ENCODE data around the gene WDR74. TPM values are rescaled to one million over a fixed set of nuclear protein-coding genes. Genes with fewer than 3 reads are reported as not detected.

WDR74 gene
- total and polyA plus RNA-seq, 4 donors, result 13.5 to 53.9 (median 39.1) TPM

GRCh38 chr11:62811659-62812058 is 27.7 kb downstream of the WDR74 start:
- Histone ChIP-seq H3K27me3 (ENCODE audit: control insufficient read depth in 1 of 2, insufficient read depth in 2 of 2, low read length in 1 of 2) (no peaks in the 10 kb centered on the region), H3K9me3 (ENCODE audit: control insufficient read depth, low read length) (no peaks in the 10 kb centered on the region), H3K36me3 (ENCODE audit: control insufficient read depth in 1 of 2, insufficient read depth in 2 of 2, low read length in 1 of 2) (no peaks in the 10 kb centered on the region), H3K4me3 (ENCODE audit: low read length in 2 of 2) (no peak overlapping the region), H3K27ac (ENCODE audit: low read depth in 1 of 2, low read length in 2 of 2) (no peak overlapping the region), H3K4me1 (ENCODE audit: control insufficient read depth in 1 of 2, insufficient read depth in 2 of 2, low read length in 2 of 2) (no peaks in the 10 kb centered on the region)
- 73 to 80% methylated on average over 2 of the region's 2 CpGs for WGBS, 2 donors
- ATAC-seq (ENCODE audit: low FRiP score) (no peak), DNase-seq (no peak)
- intact Hi-C loops (cut with DNase I), result no loop called here

GRCh38 chr11:62810748-62811147 is 28.6 kb downstream of the WDR74 start:
- WGBS, 2 donors, result 16 to 21% methylated on average over 1 of the region's 1 CpG
- Histone ChIP-seq H3K4me3 (ENCODE audit: low read length in 2 of 2) (no peak overlapping the region), H3K27ac (ENCODE audit: low read depth in 1 of 2, low read length in 2 of 2) (no peak overlapping the region), H3K9me3 (ENCODE audit: control insufficient read depth, low read length) (no peaks in the 10 kb centered on the region), H3K4me1 (ENCODE audit: control insufficient read depth in 1 of 2, insufficient read depth in 2 of 2, low read length in 2 of 2) (no peaks in the 10 kb centered on the region), H3K36me3 (ENCODE audit: control insufficient read depth in 1 of 2, insufficient read depth in 2 of 2, low read length in 1 of 2) (no peaks in the 10 kb centered on the region), H3K27me3 (ENCODE audit: control insufficient read depth in 1 of 2, insufficient read depth in 2 of 2, low read length in 1 of 2) (no peaks in the 10 kb centered on the region)
- DNase-seq (no peak), ATAC-seq (ENCODE audit: low FRiP score) (no peak)
- intact Hi-C loops (cut with DNase I), result no loop called here

- Histone ChIP-seq H3K9me3 (ENCODE audit: control insufficient read depth, low read length) (no peaks in the 10 kb centered on the region), H3K27me3 (ENCODE audit: control insufficient read depth in 1 of 2, insufficient read depth in 2 of 2, low read length in 1 of 2) (peaks cover 0 to 1% of the 10 kb centered on the region in 2 donors), H3K27ac (ENCODE audit: low read depth in 1 of 2, low read length in 2 of 2) (peak overlapping the region in 1 of 2 donors; percentile 12), H3K36me3 (ENCODE audit: control insufficient read depth in 1 of 2, insufficient read depth in 2 of 2, low read length in 1 of 2) (peaks cover 0 to 4% of the 10 kb centered on the region in 2 donors), H3K4me3 (ENCODE audit: low read length in 2 of 2) (no peak overlapping the region), H3K4me1 (ENCODE audit: control insufficient read depth in 1 of 2, insufficient read depth in 2 of 2, low read length in 2 of 2) (peaks cover 0 to 2% of the 10 kb centered on the region in 2 donors)
- DNase-seq, result peak in 1 of 2 donors; percentile 63
- intact Hi-C loops (cut with DNase I), result no loop called here
- ATAC-seq (ENCODE audit: low FRiP score), result no peak
- WGBS, 2 donors, result 68 to 71% methylated on average over 5 of the region's 5 CpGs
Measured at GRCh38 chr11:62806611-62807121, 32.7 kb downstream of the WDR74 start.

- 24 to 26% methylated on average over 12 of the region's 12 CpGs for whole genome bisulfite sequencing, 2 donors
- intact Hi-C loops (cut with DNase I), result no loop called here
- DNase-seq (no peak), ATAC-seq (ENCODE audit: low FRiP score) (no peak)
- peaks cover 0 to 2% of the 10 kb centered on the region in 2 donors for H3K4me1 ChIP-seq (ENCODE audit: control insufficient read depth in 1 of 2, insufficient read depth in 2 of 2, low read length in 2 of 2)
- peak overlapping the region in 1 of 2 donors; percentile 12 for H3K27ac ChIP-seq (ENCODE audit: low read depth in 1 of 2, low read length in 2 of 2)
- H3K9me3 ChIP-seq (ENCODE audit: control insufficient read depth, low read length), result no peaks in the 10 kb centered on the region
- H3K36me3 ChIP-seq (ENCODE audit: control insufficient read depth in 1 of 2, insufficient read depth in 2 of 2, low read length in 1 of 2), result peaks cover 0 to 10% of the 10 kb centered on the region in 2 donors
- peak overlapping the region; percentile 64 to 67 for H3K4me3 ChIP-seq (ENCODE audit: low read length in 2 of 2)
- H3K27me3 ChIP-seq (ENCODE audit: control insufficient read depth in 1 of 2, insufficient read depth in 2 of 2, low read length in 1 of 2), result peaks cover 0 to 1% of the 10 kb centered on the region in 2 donors
Measured at GRCh38 chr11:62805961-62806441, 33.4 kb downstream of the WDR74 start.

- Histone ChIP-seq H3K27me3 (ENCODE audit: control insufficient read depth in 1 of 2, insufficient read depth in 2 of 2, low read length in 1 of 2) (peaks cover 0 to 1% of the 10 kb centered on the region in 2 donors), H3K9me3 (ENCODE audit: control insufficient read depth, low read length) (no peaks in the 10 kb centered on the region), H3K4me3 (ENCODE audit: low read length in 2 of 2) (peak within 1 kb of the TSS; percentile 94 to 97), H3K27ac (ENCODE audit: low read depth in 1 of 2, low read length in 2 of 2) (peak within 1 kb of the TSS in 1 of 2 donors; percentile 79), H3K4me1 (ENCODE audit: control insufficient read depth in 1 of 2, insufficient read depth in 2 of 2, low read length in 2 of 2) (peaks cover 0 to 2% of the 10 kb centered on the region in 2 donors), H3K36me3 (ENCODE audit: control insufficient read depth in 1 of 2, insufficient read depth in 2 of 2, low read length in 1 of 2) (peaks cover 0 to 11% of the 10 kb centered on the region in 2 donors)
- DNase-seq (peak; percentile 95 to 98), ATAC-seq (ENCODE audit: low FRiP score) (peak; percentile 99)
- intact Hi-C loops (cut with DNase I), result no loop called here
- 0% methylated on average over 77 of the region's 77 CpGs for WGBS, 2 donors
Measured at GRCh38 chr11:62805076-62805892, 34.1 kb downstream of the WDR74 start, which contains the start of gene NXF1. Gene NXF1 (minus strand): TSS chr11:62805440. CDS start chr11:62805356, 84 bp downstream.

DNA sequence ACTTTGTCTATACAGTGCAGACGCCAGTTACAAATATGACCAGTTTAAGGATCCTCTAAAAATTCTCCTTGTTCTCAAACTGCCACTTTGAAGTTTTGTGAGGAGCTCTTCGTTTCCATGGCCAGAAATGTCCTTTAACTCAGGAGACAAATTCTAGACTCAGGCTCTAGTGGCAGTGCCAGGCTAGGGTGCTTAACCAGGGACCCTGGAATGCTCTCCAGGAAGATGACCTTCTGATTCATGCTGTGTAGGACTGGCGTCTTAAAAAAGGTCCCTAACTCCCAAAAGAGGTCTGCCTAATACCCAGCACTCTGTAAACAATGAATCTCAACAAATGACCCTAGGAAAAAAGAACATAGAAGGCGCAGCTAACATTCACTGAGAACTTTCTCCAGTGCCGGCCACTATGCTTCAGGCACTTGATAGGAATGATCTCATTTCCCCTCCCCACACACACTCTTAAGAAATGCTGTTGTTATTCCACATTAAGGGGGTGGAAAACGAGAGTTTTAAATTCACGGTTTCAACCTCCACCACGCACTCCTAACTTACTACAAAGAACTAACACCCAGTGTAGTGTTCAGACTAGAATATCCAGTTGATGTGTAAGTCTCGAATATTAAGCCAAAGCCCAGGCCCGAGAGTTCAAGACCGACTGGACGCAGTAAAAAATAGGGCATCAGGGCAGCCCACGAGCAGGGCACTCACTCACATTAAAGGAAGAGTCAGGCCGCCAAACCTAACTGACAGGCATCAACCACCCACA is 34.9 kb downstream of the WDR74 start:
- ATAC-seq (ENCODE audit: low FRiP score) (no peak), DNase-seq (no peak)
- Histone ChIP-seq H3K27ac (ENCODE audit: low read depth in 1 of 2, low read length in 2 of 2) (peak overlapping the region in 1 of 2 donors; percentile 79), H3K27me3 (ENCODE audit: control insufficient read depth in 1 of 2, insufficient read depth in 2 of 2, low read length in 1 of 2) (peaks cover 0 to 1% of the 10 kb centered on the region in 2 donors), H3K36me3 (ENCODE audit: control insufficient read depth in 1 of 2, insufficient read depth in 2 of 2, low read length in 1 of 2) (peaks cover 0 to 17% of the 10 kb centered on the region in 2 donors), H3K4me1 (ENCODE audit: control insufficient read depth in 1 of 2, insufficient read depth in 2 of 2, low read length in 2 of 2) (peaks cover 0 to 2% of the 10 kb centered on the region in 2 donors), H3K4me3 (ENCODE audit: low read length in 2 of 2) (peak overlapping the region; percentile 94 to 97), H3K9me3 (ENCODE audit: control insufficient read depth, low read length) (no peaks in the 10 kb centered on the region)
- intact Hi-C loops (cut with DNase I), result loop anchor here in 1 of 2 donors (1.0 kb wide), 1 partner anchor 28 kb away; the partner anchor contains the start of genes STX5 and TEX54
- WGBS, 2 donors, result 0 to 1% methylated on average over 14 of the region's 14 CpGs

- no peak overlapping the region for H3K27ac ChIP-seq (ENCODE audit: low read depth in 1 of 2, low read length in 2 of 2)
- ATAC-seq (ENCODE audit: low FRiP score) (no peak), DNase-seq (no peak)
- H3K9me3 ChIP-seq (ENCODE audit: control insufficient read depth, low read length), result no peaks in the 10 kb centered on the region
- H3K4me3 ChIP-seq (ENCODE audit: low read length in 2 of 2), result no peak overlapping the region
- intact Hi-C loops (cut with DNase I), result no loop called here
- H3K36me3 ChIP-seq (ENCODE audit: control insufficient read depth in 1 of 2, insufficient read depth in 2 of 2, low read length in 1 of 2), result peaks cover 0 to 18% of the 10 kb centered on the region in 2 donors
- 82% methylated on average over 4 of the region's 4 CpGs for WGBS, 2 donors
- H3K27me3 ChIP-seq (ENCODE audit: control insufficient read depth in 1 of 2, insufficient read depth in 2 of 2, low read length in 1 of 2), result peaks cover 0 to 1% of the 10 kb centered on the region in 2 donors
- peaks cover 0 to 2% of the 10 kb centered on the region in 2 donors for H3K4me1 ChIP-seq (ENCODE audit: control insufficient read depth in 1 of 2, insufficient read depth in 2 of 2, low read length in 2 of 2)
Measured at GRCh38 chr11:62801071-62801470, 38.3 kb downstream of the WDR74 start.

DNA sequence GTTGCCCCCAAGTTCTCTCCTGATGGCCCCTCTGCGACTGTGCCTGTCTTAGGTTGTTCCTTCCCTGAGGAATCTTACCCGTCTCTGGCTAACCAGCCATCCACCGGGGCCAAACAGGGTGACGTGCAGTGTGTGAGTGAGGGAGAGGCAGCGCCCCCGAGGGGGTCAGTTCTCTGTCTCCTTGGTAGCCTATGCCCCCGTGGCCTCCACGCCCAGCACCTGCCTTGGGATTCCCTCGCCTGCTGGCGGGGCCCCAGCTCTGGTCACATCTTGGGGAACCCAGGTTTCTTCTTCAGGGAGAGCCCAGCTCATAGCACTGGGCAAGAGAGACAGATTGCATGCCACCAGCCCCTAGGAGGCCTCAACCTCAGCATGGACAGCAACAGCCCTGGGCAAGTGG is 39.9 kb downstream of the WDR74 start:
- Histone ChIP-seq H3K4me1 (ENCODE audit: control insufficient read depth in 1 of 2, insufficient read depth in 2 of 2, low read length in 2 of 2) (peaks cover 0 to 2% of the 10 kb centered on the region in 2 donors), H3K9me3 (ENCODE audit: control insufficient read depth, low read length) (no peaks in the 10 kb centered on the region), H3K27me3 (ENCODE audit: control insufficient read depth in 1 of 2, insufficient read depth in 2 of 2, low read length in 1 of 2) (no peaks in the 10 kb centered on the region), H3K36me3 (ENCODE audit: control insufficient read depth in 1 of 2, insufficient read depth in 2 of 2, low read length in 1 of 2) (peaks cover 0 to 21% of the 10 kb centered on the region in 2 donors), H3K27ac (ENCODE audit: low read depth in 1 of 2, low read length in 2 of 2) (no peak overlapping the region), H3K4me3 (ENCODE audit: low read length in 2 of 2) (no peak overlapping the region)
- WGBS, 2 donors, result 86 to 90% methylated on average over 10 of the region's 10 CpGs
- DNase-seq, result no peak
- intact Hi-C loops (cut with DNase I), result no loop called here
- no peak for ATAC-seq (ENCODE audit: low FRiP score)
